ENCODE data around the gene HACD3.
"Not testable (repeated sequence)": the region's sequence is repeated elsewhere in the genome, so short reads cannot be mapped to it uniquely, and the experiment has no call there.

The HACD3 gene

GRCh38 chr15:65541231-65541820 is 11.1 kb downstream of the HACD3 start:
- in situ Hi-C loops (cut with MboI; ENCODE audit: low pct_unique_long_range_greater_than_20kb, low sequenced_read_pairs, unreplicated experiment): no loop called here
- TF ChIP-seq, protein P1, sequence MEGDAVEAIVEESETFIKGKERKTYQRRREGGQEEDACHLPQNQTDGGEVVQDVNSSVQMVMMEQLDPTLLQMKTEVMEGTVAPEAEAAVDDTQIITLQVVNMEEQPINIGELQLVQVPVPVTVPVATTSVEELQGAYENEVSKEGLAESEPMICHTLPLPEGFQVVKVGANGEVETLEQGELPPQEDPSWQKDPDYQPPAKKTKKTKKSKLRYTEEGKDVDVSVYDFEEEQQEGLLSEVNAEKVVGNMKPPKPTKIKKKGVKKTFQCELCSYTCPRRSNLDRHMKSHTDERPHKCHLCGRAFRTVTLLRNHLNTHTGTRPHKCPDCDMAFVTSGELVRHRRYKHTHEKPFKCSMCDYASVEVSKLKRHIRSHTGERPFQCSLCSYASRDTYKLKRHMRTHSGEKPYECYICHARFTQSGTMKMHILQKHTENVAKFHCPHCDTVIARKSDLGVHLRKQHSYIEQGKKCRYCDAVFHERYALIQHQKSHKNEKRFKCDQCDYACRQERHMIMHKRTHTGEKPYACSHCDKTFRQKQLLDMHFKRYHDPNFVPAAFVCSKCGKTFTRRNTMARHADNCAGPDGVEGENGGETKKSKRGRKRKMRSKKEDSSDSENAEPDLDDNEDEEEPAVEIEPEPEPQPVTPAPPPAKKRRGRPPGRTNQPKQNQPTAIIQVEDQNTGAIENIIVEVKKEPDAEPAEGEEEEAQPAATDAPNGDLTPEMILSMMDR (IDR thresholded peaks at IDR 0.05; ENCODE audit: extremely low read depth, insufficient read depth, missing control alignments): no peak
- DNase-seq (ENCODE audit: low spot score): no peak

GRCh38 chr15:65547841-65548240 is 17.6 kb downstream of the HACD3 start:
- DNase-seq (ENCODE audit: low spot score): no peak
- in situ Hi-C loops (cut with MboI; ENCODE audit: low pct_unique_long_range_greater_than_20kb, low sequenced_read_pairs, unreplicated experiment): no loop called here
- TF ChIP-seq, protein P1 (IDR thresholded peaks at IDR 0.05; ENCODE audit: extremely low read depth, insufficient read depth, missing control alignments): no peak

GRCh38 chr15:65549288-65549687 is 19.0 kb downstream of the HACD3 start:
- in situ Hi-C loops (cut with MboI; ENCODE audit: low pct_unique_long_range_greater_than_20kb, low sequenced_read_pairs, unreplicated experiment): not testable (repeated sequence)

DNA sequence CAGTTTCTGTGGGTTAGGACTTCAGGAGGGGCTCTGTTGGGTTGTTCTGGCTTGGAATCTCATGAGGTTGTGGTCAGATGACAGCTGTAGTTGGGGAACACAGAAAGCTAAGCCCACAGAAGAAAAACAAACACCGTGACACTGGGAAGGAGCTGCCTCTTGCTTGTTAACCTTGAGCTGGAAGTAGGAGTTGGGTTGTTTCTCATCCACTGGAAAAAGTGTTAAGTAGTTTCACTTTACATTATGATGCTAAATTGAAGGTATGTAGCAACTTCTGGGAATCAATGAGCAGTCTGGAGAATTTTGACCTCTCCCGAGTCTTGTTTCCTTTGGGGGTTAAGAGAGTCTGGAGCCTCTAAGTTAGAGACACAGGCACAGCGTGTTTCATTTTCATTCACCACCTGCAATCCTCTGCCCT is 20.4 kb downstream of the HACD3 start:
- no peak for DNase-seq (ENCODE audit: low spot score)
- in situ Hi-C loops (cut with MboI; ENCODE audit: low pct_unique_long_range_greater_than_20kb, low sequenced_read_pairs, unreplicated experiment): no loop called here
- TF ChIP-seq, protein P1 (IDR thresholded peaks at IDR 0.05; ENCODE audit: extremely low read depth, insufficient read depth, missing control alignments): no peak

More at GRCh38 chr15:65549288-65549687, 19.0 kb downstream of the HACD3 start:
- not testable (repeated sequence) for DNase-seq (ENCODE audit: low spot score)

DNA sequence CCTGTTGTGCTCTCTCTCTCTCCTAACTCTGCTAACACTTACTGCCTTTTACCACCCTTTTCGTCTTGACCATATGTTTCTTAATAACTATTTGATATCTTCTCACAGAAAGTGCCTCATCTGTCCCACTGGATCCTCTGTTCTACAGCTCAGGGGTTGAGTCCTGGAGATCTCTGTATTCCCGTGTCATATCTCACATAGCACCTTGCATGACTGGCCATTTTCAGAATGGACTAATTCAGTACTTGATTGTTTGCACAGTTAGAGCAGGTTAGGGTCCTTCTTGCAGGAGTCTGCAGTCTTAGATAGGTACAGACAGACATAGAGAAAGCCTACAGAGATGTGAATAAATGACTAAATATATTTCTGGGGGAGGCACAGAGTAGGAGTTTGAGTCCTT is 20.9 kb downstream of the HACD3 start:
- TF ChIP-seq, protein P1 (IDR thresholded peaks at IDR 0.05; ENCODE audit: extremely low read depth, insufficient read depth, missing control alignments): no peak
- no peak for DNase-seq (ENCODE audit: low spot score)
- in situ Hi-C loops (cut with MboI; ENCODE audit: low pct_unique_long_range_greater_than_20kb, low sequenced_read_pairs, unreplicated experiment): no loop called here

DNA sequence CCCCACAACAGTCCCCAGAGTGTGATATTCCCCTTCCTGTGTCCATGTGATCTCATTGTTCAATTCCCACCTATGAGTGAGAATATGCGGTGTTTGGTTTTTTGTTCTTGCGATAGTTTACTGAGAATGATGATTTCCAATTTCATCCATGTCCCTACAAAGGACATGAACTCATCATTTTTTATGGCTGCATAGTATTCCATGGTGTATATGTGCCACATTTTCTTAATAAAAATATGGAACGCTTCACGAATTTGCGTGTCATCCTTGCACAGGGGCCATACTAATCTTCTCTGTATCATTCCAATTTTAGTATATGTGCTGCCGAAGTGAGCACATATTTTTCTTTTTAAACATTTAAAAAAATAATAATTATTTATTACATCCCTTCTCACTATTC is 22.6 kb downstream of the HACD3 start:
- DNase-seq (ENCODE audit: low spot score); in situ Hi-C loops (cut with MboI; ENCODE audit: low pct_unique_long_range_greater_than_20kb, low sequenced_read_pairs, unreplicated experiment): not testable (repeated sequence)

DNA sequence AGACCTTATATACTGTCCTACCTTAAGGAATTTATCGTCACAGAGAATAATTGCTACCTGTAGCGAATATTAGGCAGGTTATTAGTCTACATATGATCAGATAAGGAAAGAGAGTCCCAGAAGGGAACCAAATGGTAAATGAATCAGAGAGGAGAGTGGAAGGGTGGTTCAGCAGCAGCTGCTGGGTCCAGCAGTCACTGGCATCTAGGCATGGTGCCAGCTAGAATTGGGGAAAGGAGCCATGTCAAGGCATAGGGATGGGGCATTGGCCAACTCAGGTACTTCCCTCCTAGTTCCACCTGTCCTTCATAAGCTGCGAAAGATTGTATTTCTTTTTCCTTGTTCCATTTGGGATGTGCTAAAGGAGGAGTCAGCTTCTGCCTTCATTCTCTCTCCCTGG is 23.4 kb downstream of the HACD3 start:
- in situ Hi-C loops (cut with MboI; ENCODE audit: low pct_unique_long_range_greater_than_20kb, low sequenced_read_pairs, unreplicated experiment): no loop called here
- TF ChIP-seq, protein P1 (IDR thresholded peaks at IDR 0.05; ENCODE audit: extremely low read depth, insufficient read depth, missing control alignments): no peak
- DNase-seq (ENCODE audit: low spot score): no peak

DNA sequence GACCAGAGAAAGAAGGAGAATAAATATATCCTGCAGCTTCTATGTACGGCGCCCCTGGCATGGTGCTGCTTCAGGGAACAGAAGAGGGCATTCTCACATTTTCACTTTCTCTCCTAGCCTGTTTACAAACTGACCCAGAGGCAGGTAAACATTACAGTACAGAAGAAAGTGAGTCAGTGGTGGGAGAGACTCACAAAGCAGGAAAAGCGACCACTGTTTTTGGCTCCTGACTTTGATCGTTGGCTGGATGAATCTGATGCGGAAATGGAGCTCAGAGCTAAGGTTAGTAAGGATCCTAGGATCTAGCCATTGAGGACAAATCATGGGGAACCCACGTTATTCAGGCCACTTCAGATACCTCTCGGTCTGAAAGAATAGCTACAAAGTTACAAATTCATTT is 26.4 kb downstream of the HACD3 start:
- in situ Hi-C loops (cut with MboI; ENCODE audit: low pct_unique_long_range_greater_than_20kb, low sequenced_read_pairs, unreplicated experiment): no loop called here
- TF ChIP-seq, protein P1 (IDR thresholded peaks at IDR 0.05; ENCODE audit: extremely low read depth, insufficient read depth, missing control alignments): no peak
- no peak for DNase-seq (ENCODE audit: low spot score)
